Stimulated activated CD8-positive, alpha-beta memory T cell treated with anti-CD3 and anti-CD28 coated beads, Interleukin-4, amount 100 ng/mL, for 1 hour (primary cell): ENCODE results near the gene TRIO.
"Not testable (repeated sequence)": the region's sequence is repeated elsewhere in the genome, so short reads cannot be mapped to it uniquely, and the experiment has no call there.

Experiments
- DNase-seq, 2 donors: peaks; one replicate each; pipeline ENCODE4 v3.0.0-alpha.2; 2020; ENCODE audit warnings: low read depth in 2 of 2, low spot score in 1 of 2

TRIO gene

GRCh38 chr5:14142827-14143545 is at the start of gene TRIO:
Gene TRIO, plus strand, starts transcription at chr5:14143342. Its CDS starts 384 bp downstream, at chr5:14143726.
- peak; percentile 53 to 62 for DNase-seq

GRCh38 chr5:14097380-14097779 is 45.8 kb upstream of the TRIO start:
- not testable (repeated sequence) for DNase-seq

- DNase-seq, result no peak
Observed at GRCh38 chr5:14097998-14098471, 45.1 kb upstream of the TRIO start.

GRCh38 chr5:14100281-14100680 is 42.9 kb upstream of the TRIO start:
- no peak for DNase-seq

GRCh38 chr5:14101922-14102321 is 41.2 kb upstream of the TRIO start:
- DNase-seq, result no peak

GRCh38 chr5:14102666-14103065 is 40.5 kb upstream of the TRIO start:
- DNase-seq, result no peak

- no peak for DNase-seq
Observed at GRCh38 chr5:14105718-14106410, 37.3 kb upstream of the TRIO start.

GRCh38 chr5:14107536-14107935 is 35.6 kb upstream of the TRIO start:
- no peak for DNase-seq

- DNase-seq, result no peak
Observed at GRCh38 chr5:14108170-14108996, 34.8 kb upstream of the TRIO start.

- DNase-seq, result no peak
Observed at GRCh38 chr5:14109041-14109747, 33.9 kb upstream of the TRIO start.

- DNase-seq, result no peak
Observed at GRCh38 chr5:14109771-14110170, 33.4 kb upstream of the TRIO start.

GRCh38 chr5:14110196-14110595 is 32.9 kb upstream of the TRIO start:
- DNase-seq, result no peak

- no peak for DNase-seq
Observed at GRCh38 chr5:14110680-14111079, 32.5 kb upstream of the TRIO start.

- no peak for DNase-seq
Observed at GRCh38 chr5:14112998-14113652, 30.0 kb upstream of the TRIO start.

GRCh38 chr5:14114615-14115251 is 28.4 kb upstream of the TRIO start:
- no peak for DNase-seq

- DNase-seq, result no peak
Observed at GRCh38 chr5:14115323-14115895, 27.7 kb upstream of the TRIO start.

- DNase-seq, result no peak
Observed at GRCh38 chr5:14118551-14119320, 24.4 kb upstream of the TRIO start.

- no peak for DNase-seq
Observed at GRCh38 chr5:14120176-14120575, 23.0 kb upstream of the TRIO start.

- DNase-seq, result no peak
Observed at GRCh38 chr5:14121552-14121951, 21.6 kb upstream of the TRIO start.
